ENCODE results near the gene COL15A1.
"Not testable (repeated sequence)": the region's sequence is repeated elsewhere in the genome, so short reads cannot be mapped to it uniquely, and the experiment has no call there.

COL15A1 gene

DNA sequence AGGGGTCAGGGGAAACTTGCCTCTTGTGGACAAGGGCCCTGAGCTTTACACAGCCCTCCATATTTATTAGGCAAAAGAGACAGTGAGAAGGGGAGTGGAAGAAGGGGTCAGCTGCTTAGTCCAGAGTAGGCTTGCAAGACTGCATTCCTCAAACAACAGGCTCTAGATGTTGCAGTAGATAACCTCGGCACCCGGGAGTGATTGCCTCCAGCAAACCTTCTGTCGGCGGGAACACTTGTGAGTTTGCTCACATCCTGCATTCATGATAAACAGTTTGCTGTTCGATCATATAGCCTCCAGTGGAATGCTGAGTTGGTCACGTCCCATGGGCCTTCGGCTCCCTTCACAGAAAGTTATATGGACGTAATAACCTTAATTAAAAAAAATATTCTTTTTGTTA is 66.7 kb downstream of the COL15A1 start:
- not testable (repeated sequence) for DNase-seq

- DNase-seq = no peak
Measured at GRCh38 chr9:99011161-99011709, 67.5 kb downstream of the COL15A1 start.

DNA sequence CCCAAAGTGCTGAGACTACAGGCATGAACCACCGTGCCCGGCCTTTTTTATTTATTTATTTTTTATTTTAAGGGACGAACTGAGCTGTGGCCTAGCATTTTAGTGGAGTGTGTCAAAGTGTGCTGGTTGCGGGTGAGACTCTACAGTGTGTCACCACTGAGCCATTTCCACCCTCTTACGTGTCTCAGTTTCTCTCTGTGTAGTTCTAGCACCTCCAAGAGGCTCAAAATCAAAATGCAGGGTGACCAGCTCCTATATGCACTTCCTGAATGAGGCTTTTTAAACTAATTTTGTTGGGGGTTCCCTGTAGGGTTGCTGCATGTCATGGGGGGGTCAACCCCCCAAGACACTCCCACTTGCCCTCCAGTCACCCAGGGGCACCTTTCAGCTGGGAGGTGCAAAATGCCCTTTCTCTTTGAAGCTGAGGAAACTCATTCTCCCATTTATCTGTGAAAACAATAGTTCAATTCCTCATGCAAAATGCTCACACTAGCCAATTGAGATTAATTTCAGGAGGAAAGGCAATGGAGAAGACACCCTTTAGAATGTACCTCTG is 69.3 kb downstream of the COL15A1 start:
- no peak for DNase-seq

- no peak for DNase-seq
Measured at GRCh38 chr9:99013550-99013949, 69.8 kb downstream of the COL15A1 start.

DNA sequence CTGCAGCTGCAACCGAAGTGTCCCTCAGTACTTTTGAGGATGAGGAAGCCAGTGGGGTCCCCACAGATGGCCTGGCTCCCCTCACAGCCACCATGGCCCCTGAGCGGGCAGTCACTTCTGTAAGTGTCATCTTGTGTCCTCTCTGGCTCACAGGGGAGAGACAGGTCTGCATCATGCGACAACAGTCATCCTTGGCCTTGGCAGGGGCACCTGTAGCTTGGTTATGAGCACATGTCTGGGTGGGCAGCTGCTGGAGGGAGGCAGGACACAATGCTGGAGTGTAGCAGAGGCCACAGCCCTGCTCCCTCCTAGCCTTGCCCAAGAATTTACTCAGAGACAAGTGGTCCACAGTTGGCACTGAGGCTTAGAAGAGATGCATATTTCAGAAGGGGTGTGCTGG is 71.7 kb downstream of the COL15A1 start:
- no peak for DNase-seq

DNA sequence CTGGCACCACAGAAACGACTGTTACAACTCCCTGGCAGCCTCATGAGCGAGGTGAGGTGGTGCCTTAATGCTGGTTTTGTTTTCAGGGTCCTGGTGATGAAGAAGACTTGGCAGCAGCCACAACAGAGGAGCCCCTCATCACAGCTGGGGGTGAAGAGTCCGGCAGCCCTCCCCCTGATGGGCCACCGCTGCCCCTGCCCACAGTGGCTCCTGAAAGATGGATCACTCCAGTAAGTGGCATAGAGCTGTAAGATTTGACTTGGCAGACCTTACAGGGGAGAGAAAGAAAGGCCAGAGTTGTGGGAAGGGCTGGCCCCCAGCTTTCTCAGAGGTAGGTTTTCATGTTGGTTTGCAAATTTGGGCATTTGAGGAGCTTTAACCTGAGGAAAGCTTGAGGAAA is 72.2 kb downstream of the COL15A1 start:
- DNase-seq = no peak

GRCh38 chr9:99016681-99017387 is 73.1 kb downstream of the COL15A1 start:
- no peak for DNase-seq

DNA sequence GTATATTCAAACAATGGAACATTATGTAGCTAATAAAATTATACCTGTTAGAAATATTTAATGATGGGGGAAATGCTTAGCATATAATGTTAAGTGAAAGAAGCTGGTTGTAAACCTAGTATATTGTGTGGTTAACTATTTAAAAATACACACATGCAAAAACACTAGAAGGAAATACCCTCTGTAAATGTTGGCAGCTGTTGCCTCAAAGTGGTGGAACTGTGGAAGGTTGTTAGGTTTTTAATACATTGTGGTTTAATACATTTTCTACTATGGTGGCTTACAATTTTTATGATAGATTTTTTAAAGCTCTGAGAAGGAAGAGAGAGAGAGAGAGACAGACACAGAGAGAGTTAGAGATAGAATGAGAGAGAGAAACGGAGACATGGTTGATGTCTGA is 74.9 kb downstream of the COL15A1 start:
- no peak for DNase-seq

DNA sequence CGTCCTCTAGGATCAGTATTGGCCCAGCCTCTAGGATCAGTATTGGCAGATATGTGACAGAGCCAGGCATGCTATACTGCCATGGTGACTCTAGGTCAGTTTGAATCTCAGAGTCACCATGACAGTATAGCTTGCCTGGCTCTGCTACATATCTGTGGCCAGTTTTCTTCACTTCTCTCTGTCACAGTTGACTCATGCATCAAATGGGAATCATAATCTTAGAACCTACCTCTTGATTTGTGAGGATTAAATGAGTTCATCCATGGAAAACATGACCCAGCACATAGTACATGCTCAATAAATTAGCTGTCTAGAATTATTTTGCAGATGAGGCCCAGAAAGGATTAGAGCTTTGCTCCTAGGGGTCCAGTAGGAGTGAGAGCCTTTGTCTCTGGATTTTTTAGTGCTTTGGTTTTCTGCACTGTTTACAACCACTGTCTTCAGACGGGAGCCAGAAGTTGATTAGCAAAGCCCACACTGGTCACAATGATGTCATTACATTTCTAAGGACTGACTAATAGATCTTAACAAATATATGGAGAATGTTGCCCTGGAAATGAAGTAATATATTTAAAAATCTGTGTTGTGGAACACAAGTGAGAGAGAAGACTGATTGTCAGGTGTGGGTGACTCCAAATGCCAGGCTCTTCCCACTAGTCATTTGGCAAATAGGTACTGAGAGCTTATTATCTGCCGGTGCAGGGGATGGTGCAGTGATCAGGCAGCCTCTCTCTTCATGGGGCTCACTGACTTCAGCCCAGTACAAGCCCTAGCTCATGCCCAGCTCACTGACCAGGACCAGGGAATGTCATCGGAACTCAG is 76.0 kb downstream of the COL15A1 start:
- DNase-seq = no peak

DNA sequence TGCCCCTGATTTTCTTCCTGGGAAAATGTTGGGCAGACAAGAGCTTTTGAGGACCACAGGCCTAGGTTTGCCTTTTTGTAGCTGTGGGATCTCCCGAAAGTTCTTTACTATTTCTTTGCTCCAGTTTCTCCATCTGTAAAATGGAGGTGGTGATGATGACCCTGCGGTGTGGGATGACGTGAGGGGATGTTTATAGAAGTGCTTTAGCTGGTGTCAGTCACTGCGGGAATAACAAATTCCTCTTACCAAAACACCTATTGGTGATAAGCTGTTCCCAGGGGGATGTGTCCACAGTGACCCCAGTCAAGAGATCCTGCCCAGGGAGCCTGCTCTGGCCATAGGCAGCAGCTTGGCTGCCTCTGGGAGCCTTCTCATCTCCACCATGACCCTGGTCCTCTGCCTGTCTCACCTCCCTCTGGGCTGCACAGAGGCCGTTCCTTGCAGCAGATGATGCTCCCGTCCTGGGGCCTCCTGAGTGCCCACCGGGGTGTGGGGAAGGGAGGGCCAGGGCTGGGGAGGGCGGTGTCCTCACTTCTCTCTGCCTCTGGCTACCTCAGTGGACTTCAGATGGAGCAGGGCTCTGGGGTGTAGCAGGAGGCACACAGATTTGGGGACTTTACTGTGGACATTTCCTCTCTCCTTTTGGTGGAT is 77.2 kb downstream of the COL15A1 start:
- DNase-seq = no peak

GRCh38 chr9:99021512-99021911 is 77.8 kb downstream of the COL15A1 start:
- DNase-seq = no peak

- DNase-seq = no peak
Measured at GRCh38 chr9:99023231-99023630, 79.5 kb downstream of the COL15A1 start.

GRCh38 chr9:99023831-99024230 is 80.1 kb downstream of the COL15A1 start:
- DNase-seq = peak in 2 of 56 donors; percentile 7 to 54

- no peak for DNase-seq
Measured at GRCh38 chr9:99024959-99025358, 81.3 kb downstream of the COL15A1 start.

GRCh38 chr9:99025616-99026270 is 82.0 kb downstream of the COL15A1 start:
- DNase-seq = no peak

DNA sequence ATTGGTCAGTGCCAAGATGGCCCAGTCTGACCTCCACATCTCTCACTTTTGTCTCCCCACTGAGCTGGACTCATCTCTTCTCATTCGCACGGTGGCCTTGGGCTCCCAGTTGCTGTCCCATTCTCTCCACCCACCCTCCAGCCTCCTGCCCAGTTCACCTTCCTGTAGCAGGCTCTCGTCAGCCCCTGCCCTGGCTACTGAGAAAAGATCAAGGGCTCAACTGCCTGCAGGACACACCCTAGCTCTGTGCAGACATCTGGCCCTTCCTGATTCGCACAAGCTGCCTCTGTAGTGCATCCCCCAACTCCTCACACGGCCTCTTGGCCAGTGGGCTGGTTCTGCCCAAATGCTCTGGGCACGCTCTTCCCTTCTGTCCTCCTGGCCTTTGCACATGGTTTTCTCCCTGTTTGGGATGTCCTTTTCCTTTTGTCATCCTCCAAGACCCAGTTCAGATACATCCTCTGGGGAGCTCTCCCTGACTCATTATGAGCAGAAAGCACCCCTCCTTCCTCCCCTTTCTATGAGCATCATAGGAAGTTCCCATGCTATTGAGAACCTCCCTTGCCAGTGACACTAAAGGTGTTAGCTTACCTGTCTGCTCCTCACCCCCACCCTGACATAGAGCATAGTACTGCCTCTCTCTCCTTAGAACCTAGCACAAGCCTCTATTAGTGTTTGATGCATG is 82.7 kb downstream of the COL15A1 start:
- no peak for DNase-seq

GRCh38 chr9:99026956-99027298 is 83.2 kb downstream of the COL15A1 start:
- DNase-seq = no peak

DNA sequence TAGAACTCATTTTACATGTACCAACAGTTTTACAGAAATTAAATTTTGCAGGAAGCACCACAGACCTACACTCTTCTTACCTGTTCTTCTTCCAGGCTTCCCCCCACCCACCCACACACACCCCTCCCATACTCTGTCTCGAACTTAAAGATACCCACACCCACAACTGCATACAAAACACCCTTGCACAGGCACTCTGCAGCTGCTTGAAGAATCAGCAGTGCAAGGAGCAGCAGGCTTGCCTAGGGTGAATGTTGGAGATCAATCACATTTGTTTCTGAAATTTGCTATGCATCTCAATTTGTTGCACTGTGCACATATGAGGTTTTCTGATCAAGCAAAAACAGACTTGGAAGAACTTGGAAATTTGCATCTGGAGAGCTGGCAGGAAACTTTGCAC is 83.7 kb downstream of the COL15A1 start:
- no peak for DNase-seq

GRCh38 chr9:99029083-99029645 is 85.5 kb downstream of the COL15A1 start:
- DNase-seq = no peak

DNA sequence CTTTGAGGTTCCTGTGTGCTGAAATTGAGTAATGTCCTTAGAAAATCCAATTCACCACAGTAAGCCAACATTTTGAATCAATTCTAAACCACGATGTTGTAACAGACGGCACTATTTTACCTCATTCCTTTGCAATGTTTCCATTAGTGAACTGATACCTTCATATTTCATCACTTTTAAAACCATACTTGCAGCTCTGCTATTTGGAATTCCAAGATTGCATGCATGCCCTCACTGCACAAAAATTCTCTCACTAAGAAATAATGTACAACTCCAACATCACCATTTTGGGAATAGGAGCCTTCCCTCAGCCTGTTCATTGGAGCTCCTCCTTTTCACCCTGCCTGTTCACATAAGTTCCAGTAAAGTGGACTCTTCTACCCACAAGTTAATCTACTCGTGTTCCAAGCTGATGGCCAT is 86.4 kb downstream of the COL15A1 start:
- no peak for DNase-seq

Measured in amygdala (tissue), 56 donors.